ENCODE measurements around the gene ANAPC10. TPM values are rescaled to one million over a fixed set of nuclear protein-coding genes. Genes with fewer than 3 reads are reported as not detected.

The ANAPC10 gene
- total and polyA plus RNA-seq, 2 of the 4 experiments (the other 2 are of a cell fraction), result 17.1 to 22.4 TPM

GRCh38 chr4:144975718-144976117, 122.3 kb downstream of the ANAPC10 start:
- no peaks in the 10 kb centered on the region for H4K20me1 ChIP-seq (ENCODE audit: insufficient read depth, low read length)
- in situ Hi-C loops (cut with MboI; ENCODE audit: low sequenced_read_pairs) (no loop called here), dilution Hi-C loops (cut with HindIII; ENCODE audit: low sequenced_read_pairs, unreplicated experiment) (no loop called here), intact Hi-C loops (cut with micrococcal nuclease) (no loop called here)
- WGBS, 2 experiments (ENCODE audit: extremely low coverage in 2 of 2, insufficient read length in 1 of 2), result no CpG with 5 or more reads among the region's 2 CpGs
- H3K4me1 ChIP-seq (ENCODE audit: control insufficient read depth, insufficient read depth, low read length), result no peaks in the 10 kb centered on the region
- no TSS peak for BruUV-seq (replicated peaks)
- H4K91ac ChIP-seq (ENCODE audit: insufficient read depth, low read depth, low read length), result no peak overlapping the region
- no peak overlapping the region for H3K56ac ChIP-seq (ENCODE audit: extremely low read depth, insufficient read depth, low read length)
- H2BK15ac ChIP-seq (ENCODE audit: low read depth, low read length), result no peak overlapping the region
- no peak overlapping the region for H2AK5ac ChIP-seq (ENCODE audit: low read depth, low read length)
- H3K27me3 ChIP-seq (ENCODE audit: control insufficient read depth, insufficient read depth, low read length), result no peaks in the 10 kb centered on the region
- no peak overlapping the region for H4K5ac ChIP-seq (ENCODE audit: low read depth, low read length)
- no peak overlapping the region for H2BK120ac ChIP-seq (ENCODE audit: low read depth, low read length)
- H3K9me3 ChIP-seq (ENCODE audit: control insufficient read depth, insufficient read depth, low read length), result no peaks in the 10 kb centered on the region
- H3K4me2 ChIP-seq (ENCODE audit: low read depth, low read length), result no peak overlapping the region
- no peak for ATAC-seq (ENCODE audit: low read depth)
- no peak overlapping the region for H3K14ac ChIP-seq (replicated peaks; ENCODE audit: low read depth, low read length)
- no peak for DNase-seq
- H3K79me1 ChIP-seq (ENCODE audit: low read depth in 1 of 2, low read length in 2 of 2), result no peaks in the 10 kb centered on the region
- no peak overlapping the region for H4K8ac ChIP-seq (ENCODE audit: low read depth in 2 of 2, low read length in 2 of 2)
- H3K27ac ChIP-seq (ENCODE audit: insufficient read depth, low read length), result no peak overlapping the region
- ChIA-PET POLR2A (ENCODE audit: unreplicated experiment) (no interaction called here), CTCF (no interaction called here)
- H3K23ac ChIP-seq (ENCODE audit: low read depth, low read length), result no peak overlapping the region
- no peak overlapping the region for H2BK5ac ChIP-seq (ENCODE audit: low read depth, low read length, poor library complexity, severe bottlenecking)
- H2AFZ ChIP-seq (replicated peaks; ENCODE audit: low read length, poor library complexity), result no peak overlapping the region
- no peaks in the 10 kb centered on the region for H3K9me1 ChIP-seq (ENCODE audit: insufficient read depth, low read length)
- no peak overlapping the region for H2AK9ac ChIP-seq (replicated peaks; ENCODE audit: low read depth, low read length, poor library complexity)
- H3K4ac ChIP-seq (ENCODE audit: low read depth, low read length), result no peak overlapping the region
- no peak overlapping the region for H2BK20ac ChIP-seq (ENCODE audit: low read depth, low read length)
- TF ChIP-seq MAZ (IDR thresholded peaks at IDR 0.05; ENCODE audit: borderline replicate concordance, low read depth, low read length) (no peak), SMC3 (IDR thresholded peaks at IDR 0.05; ENCODE audit: low read depth, low read length) (no peak), MAFK (IDR thresholded peaks at IDR 0.05; ENCODE audit: low read depth, low read length) (no peak), NFE2L2 (IDR thresholded peaks at IDR 0.05; ENCODE audit: low read depth, low read length) (no peak), CHD1 (IDR thresholded peaks at IDR 0.05; ENCODE audit: low read depth, low read length) (no peak), CEBPB (IDR thresholded peaks at IDR 0.05; ENCODE audit: low read depth, low read length) (no peak), BHLHE40 (IDR thresholded peaks at IDR 0.05; ENCODE audit: low read depth, low read length) (no peak), USF2 (IDR thresholded peaks at IDR 0.05; ENCODE audit: low read depth, low read length) (no peak), RCOR1 (IDR thresholded peaks at IDR 0.05; ENCODE audit: insufficient replicate concordance, low read length) (no peak), POLR2A (IDR thresholded peaks at IDR 0.05; ENCODE audit: low read depth, low read length) (no peak), CTCF (conservative IDR thresholded peaks at IDR 0.05; ENCODE audit: low read depth, low read length) (no peak), FOS (IDR thresholded peaks at IDR 0.05; ENCODE audit: low read depth, low read length) (no peak)
- no peaks in the 10 kb centered on the region for H3K36me3 ChIP-seq (ENCODE audit: control insufficient read depth, insufficient read depth, low read length)
- no peak overlapping the region for H3K4me3 ChIP-seq (ENCODE audit: insufficient read depth, low read depth, low read length)
- H3K9ac ChIP-seq (ENCODE audit: low read depth, low read length), result no peak overlapping the region
- H3K18ac ChIP-seq (ENCODE audit: low read depth, low read length), result no peak overlapping the region

Measured in IMR-90 (cell line).